NCI-H1417 treated with DMSO at 0.1 percent for 48 hours (cell line): ENCODE results near the gene PNMA8A.
"Not testable (repeated sequence)": the region's sequence is repeated elsewhere in the genome, so short reads cannot be mapped to it uniquely, and the experiment has no call there.

ENCODE experiments used
- DNase-seq: peaks from one replicate; lab custom pipeline; 2025; lab: John Stamatoyannopoulos, UW

PNMA8A gene, protein sequence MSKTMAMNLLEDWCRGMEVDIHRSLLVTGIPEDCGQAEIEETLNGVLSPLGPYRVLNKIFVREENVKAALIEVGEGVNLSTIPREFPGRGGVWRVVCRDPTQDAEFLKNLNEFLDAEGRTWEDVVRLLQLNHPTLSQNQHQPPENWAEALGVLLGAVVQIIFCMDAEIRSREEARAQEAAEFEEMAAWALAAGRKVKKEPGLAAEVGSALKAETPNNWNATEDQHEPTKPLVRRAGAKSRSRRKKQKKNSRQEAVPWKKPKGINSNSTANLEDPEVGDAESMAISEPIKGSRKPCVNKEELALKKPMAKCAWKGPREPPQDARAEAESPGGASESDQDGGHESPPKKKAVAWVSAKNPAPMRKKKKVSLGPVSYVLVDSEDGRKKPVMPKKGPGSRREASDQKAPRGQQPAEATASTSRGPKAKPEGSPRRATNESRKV

DNA sequence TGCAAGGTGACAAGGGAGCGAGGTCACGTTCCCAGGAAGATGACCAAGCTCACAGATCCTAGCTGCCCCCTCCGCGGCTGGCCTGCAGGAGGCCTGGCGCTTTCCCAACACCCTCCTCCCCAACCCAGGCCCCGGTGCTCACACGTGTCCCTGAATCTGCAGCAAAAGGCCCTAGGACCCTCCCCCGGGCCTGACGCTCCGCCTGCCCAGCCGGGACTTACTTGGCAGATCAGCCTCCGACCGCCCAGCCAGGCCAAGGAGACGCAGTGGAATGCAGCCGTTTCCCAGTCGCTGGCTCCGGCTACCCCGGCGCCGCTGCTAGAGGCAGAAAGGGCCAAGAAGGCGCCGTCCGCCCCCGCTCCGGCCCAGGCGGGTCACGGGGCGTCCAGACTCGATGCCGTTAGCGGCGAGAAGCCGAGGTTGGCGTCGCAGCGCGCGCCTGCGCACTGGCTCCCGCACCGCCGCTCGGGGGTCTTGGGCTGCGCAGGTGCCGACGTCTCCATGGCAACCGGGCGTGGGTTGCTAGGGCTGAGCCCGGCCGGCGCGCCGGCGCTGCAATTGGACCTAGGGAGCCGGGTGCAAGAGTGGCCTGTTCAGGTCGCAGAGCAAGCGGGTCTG is at the start of gene PNMA8A:
PNMA8A (minus strand) TSS at position 448 of the 618 bp plus-strand sequence. CDS start 528 bp downstream, outside the sequence.
- DNase-seq = peak; percentile 54

GRCh38 chr19:46520616-46521015 is 49.3 kb upstream of the PNMA8A start:
- DNase-seq = no peak

DNA sequence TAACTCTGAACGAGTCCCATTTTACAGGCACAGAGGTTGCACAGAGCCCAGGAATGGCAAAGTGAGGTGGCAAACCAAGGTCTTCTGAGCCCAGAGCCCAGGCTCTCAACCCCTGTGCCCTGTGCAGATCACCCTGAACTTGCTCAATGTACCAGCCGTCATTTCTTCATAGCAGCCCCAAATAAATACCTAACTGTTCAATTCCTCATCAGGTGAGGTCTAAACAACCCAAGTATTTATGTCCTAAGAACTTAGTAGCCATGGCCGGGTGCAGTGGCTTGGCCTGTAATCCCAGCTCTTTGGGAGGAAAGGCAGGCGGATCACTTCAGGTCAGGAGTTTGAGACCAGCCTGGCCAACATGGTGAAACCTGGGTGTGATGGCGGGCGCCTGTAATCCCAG is 46.1 kb upstream of the PNMA8A start:
- DNase-seq = no peak

GRCh38 chr19:46515879-46516350 is 44.6 kb upstream of the PNMA8A start:
- no peak for DNase-seq

DNA sequence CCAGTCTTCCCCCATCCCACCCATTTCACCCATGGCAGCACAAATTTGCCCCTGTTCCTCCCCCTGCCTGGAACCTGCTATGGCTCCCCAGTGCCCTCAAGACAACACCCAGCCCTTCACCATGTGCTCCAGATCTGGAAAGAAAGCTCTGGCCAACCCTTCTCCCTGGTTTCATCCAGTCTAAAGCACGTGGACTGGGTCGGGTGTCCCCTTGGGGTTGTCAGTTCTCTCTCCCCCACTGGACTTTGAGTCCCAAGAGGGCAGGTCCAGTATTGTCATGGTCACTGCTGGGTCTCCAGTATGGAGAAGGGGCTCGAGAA is 43.9 kb upstream of the PNMA8A start:
- DNase-seq = no peak

DNA sequence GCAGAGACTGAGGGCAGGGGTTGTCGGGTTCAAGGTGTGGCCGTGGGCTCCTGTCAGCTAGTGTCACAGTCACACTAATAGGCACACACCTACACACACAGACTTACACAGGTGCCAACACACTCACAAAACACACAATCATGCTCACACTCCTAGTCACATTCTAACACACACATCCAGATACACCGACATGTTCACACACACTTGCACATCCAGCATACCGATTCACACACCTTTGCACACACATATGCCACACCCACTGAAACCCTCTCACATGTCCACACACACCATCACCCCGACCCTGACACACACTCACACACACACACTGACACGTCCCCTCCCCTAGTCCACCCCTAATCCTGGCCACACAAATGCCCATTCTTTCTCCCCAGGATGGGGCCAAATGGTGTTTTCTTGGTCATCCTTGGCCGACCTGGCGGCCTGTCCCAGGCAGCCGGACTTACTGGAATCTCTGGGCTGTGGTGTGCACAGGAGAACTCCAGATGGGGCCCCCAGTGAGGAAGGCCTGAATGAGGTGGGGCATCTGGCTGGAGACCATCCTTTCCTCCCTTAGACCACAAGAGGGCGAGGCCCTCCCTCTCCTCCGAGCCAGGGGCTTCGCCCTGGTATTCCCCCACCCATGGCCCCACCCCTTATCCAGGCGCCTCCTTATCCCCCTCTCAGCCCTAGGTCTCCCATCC is 43.4 kb upstream of the PNMA8A start:
- no peak for DNase-seq

GRCh38 chr19:46513461-46514236 is 42.3 kb upstream of the PNMA8A start:
- DNase-seq = no peak

- DNase-seq = no peak
Measured at GRCh38 chr19:46511237-46511636, 39.9 kb upstream of the PNMA8A start.

GRCh38 chr19:46508206-46508605 is 36.8 kb upstream of the PNMA8A start:
- no peak for DNase-seq

DNA sequence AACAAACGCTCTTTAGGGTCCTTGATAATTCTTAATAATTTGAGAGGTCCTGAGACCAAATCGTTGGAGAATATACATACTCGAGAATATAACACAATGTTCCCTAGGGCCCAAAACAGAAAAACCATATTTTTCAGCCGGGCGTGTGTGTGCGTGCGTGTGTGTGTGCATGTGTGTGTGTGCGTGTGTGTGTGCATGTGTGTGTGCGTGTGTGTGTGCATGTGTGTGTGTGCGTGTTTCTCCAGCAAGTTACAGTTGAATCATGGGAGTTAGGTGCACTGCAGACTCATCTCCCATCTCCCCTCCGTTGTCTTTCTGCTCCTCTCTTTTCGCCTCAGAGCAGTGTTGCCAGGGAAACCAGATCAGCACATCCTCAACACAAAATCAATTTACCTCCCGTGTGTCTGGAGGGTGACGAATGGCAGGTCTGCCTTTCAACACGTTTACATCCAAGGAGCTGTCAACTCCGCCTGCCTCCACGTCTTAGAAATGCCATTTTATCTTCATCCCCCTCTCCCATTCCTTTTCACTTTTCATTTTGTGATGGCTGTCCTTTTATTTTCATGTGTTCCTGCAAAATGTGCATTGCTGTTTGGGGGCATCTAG is 32.6 kb upstream of the PNMA8A start:
- DNase-seq = no peak

GRCh38 chr19:46502891-46503290 is 31.5 kb upstream of the PNMA8A start:
- DNase-seq = no peak

DNA sequence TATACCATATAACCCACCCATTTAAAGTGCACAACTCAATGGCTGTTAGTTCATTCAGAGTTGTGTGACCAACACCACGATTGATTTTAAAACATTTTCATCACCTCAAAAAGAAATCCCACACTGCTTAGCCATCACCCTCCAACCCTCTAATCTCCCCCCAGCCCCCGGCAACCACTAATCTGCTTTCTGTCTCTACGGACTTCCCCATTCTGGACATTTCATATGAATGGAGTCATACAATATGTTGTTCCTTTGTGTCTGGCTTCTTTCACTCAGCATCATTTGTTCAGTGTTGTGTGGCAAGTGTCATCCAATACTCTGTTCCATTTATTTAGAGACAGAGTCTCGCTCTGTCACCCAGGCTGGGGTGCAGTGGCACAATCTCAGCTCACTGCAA is 28.3 kb upstream of the PNMA8A start:
- no peak for DNase-seq

DNA sequence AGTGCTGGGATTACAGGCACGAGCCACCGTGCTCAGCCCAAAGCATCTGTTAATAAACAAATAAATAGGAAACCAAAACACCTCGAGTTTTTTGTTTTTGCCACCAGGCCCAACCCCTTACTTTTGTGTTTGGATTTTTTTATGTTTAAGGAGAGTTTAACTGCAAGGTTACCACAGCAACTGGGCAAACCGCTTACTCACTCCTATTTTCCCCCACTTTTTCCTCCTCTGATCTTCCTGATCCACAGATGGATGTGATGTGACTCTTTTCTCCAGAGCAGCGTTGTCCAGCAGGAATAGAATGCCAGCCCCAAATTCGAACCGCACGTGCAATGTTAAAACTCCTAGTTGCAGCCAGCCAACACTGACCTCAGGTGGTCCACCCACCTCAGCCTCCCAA is 26.4 kb upstream of the PNMA8A start:
- no peak for DNase-seq

DNA sequence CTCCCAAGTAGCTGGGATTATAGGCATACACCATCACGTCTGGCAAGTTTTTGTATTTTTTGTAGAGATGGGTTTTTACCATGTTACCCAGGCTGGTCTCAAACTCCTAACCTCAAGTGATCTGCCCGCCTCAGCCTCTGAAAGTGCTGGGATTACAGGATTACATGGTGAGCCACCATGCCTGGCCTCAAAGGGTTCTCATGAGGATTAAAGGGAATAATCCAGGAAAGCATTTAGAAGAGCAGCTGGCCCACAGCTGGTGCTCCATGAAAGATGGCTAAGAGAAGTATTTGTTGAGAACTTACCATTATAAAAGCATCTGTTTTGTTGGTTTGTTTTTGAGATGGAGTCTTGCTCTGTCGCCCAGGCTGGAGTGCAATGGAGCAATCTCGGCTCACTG is 25.5 kb upstream of the PNMA8A start:
- DNase-seq = not testable (repeated sequence)

DNA sequence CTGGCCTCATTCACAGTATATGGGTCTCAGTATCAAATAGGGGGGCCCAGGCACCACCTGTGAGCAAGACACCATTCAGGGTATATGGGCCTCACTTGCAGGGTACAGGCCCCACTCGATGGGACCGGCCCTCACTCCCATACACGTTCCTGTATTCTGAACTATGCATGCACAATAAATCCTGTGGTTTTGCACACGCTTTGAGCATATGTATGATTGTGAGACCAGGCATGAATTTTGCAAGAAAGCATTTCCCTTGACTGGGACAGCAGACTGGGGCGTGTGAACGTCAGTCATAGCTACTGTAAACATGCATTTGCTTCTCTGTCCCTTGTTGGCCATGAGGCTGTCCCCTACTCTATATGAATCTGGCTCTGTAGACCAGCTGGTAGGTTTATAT is 24.9 kb upstream of the PNMA8A start:
- no peak for DNase-seq

GRCh38 chr19:46495786-46496099 is 24.4 kb upstream of the PNMA8A start, which contains the start of gene PNMA8B:
Gene PNMA8B (minus strand): TSS chr19:46495867. CDS start chr19:46495465, 402 bp downstream.
- DNase-seq = peak; percentile 42

DNA sequence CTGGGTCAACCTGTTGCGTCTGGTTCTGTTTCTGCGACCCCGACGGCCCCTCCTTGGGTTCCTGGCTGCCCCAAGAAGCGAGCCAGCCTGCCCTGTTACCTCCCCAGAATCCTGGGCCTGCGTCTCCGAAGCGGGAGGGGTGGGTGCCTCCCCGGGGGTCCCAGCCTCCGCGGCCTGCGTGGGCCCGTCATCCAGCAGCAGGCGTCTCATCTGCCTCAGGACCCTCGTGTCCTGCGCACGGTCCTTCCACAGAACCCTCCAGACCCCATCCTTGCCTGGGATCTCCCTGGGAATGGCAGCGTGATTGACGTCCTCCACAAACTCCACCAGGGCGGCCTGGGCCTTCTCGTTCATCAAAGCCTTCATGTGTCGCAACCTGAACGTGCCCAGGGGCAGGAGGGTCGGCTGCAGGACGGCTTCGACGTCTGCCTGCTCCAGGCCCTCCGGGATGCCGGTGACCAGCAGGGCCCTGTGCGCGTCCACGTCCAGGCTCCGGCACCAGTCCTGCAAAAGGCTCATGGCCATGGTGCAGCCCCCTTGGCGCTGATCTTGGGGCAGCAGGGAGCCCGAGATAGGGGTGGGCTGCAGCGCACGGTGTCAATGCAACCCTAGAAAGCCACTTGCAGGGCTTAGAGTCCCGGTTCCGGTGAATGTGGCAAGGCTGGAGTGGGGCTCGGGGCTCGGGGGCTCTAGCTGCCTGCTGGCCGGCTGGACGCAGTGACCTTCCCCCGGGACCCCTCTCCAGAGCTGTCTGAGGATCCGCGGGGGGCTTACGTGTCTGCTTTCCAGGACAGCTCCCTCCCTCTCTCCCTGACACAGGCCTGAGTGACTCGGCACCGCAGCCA is 23.8 kb upstream of the PNMA8A start:
- DNase-seq = no peak

DNA sequence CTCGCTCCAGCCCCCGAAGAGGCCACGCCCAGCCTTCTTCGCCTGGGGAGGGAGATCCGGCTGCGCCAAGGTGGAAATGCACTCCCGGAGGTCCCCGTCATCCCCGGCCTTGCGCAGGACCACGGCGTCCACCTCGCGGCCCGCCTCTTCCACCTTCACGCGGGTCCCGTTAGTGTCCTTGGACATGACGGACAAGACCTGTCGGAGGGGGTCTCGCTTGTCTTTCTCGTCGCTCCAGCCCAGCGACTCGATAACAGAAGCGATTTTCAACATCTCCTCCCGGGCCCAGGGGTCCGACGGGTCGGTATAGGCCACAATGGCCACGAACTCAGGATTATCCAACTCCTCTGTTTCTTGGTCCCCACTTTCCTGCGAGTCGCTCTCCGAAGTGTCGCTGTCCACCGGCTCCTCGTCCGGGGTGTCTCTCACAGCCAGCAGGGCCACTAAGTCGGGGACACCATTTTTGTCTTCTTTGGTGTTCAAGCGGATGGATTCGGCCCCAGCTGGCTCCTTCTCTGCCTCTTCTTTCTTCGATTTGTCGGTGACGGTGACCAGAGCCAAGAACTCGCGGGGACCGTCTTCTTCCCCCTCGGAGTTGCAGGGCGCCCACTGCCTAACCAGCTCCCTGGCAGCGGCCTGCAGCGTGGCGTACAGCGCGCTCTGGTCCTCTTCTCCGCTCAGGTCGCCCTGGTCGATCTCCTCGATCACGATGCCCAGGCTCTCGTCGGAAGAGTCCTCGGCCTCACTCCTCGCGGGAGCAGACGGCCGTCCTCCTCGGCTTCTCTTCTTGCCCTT is 23.0 kb upstream of the PNMA8A start:
- no peak for DNase-seq

- no peak for DNase-seq
Measured at GRCh38 chr19:46493236-46494145, 22.1 kb upstream of the PNMA8A start.
